GM18502 (cell line): Measurements from ENCODE around the gene KCNIP1.
A peak's percentile ranks its signal among the peaks of the same experiment; 100 is the strongest.

ENCODE experiments used
- ATAC-seq: cut with Tn5 transposase; IDR thresholded peaks from one replicate; pipeline ENCODE4 v1.9.1; 2021; ENCODE audit warnings: mild to moderate bottlenecking; ENCODE audit not compliant: unreplicated experiment, poor library complexity

Gene KCNIP1

DNA sequence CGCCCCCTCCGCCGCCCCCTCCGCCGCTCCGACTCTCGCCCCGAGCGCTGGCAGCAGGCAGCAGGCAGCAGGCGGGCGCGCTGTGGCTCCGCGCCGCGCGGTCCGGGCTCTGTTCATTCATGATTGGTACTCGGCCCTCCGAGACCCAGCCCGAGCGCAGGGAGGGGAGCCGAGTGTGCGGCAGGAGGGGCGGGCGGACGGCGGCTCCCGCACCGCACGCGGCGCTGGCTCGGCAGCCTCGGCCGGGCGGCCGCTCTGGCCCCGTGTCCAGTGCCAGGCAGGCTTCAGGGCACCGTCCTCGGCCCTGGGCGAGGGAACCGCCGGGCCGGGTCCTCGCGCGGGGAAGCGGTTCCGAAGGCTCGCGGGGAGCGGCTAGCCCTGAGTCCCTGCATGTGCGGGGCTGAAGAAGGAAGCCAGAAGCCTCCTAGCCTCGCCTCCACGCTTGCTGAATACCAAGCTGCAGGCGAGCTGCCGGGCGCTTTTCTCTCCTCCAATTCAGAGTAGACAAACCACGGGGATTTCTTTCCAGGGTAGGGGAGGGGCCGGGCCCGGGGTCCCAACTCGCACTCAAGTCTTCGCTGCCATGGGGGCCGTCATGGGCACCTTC is at the start of gene KCNIP1:
KCNIP1 (plus strand) TSS at position 31 of the 607 bp plus-strand sequence.
- no peak for ATAC-seq

DNA sequence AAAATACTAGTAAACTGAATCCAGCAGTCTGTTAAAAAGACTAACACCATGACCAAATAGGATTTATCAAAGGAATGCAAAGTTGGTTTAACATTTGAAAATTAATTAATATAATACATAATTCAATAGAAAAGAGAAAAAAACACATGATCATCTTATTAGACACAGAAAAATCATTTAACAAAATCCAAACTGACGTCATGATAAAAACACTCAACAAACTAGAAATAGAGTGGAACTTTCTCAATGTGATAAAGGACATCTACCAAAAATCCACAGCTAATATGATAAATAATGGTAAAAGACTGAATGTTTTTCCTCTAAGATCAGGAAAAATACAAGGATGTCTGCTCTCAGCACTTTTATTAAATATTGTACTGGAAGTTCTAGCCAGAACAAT is 40.4 kb upstream of the KCNIP1 start:
- ATAC-seq: no peak

DNA sequence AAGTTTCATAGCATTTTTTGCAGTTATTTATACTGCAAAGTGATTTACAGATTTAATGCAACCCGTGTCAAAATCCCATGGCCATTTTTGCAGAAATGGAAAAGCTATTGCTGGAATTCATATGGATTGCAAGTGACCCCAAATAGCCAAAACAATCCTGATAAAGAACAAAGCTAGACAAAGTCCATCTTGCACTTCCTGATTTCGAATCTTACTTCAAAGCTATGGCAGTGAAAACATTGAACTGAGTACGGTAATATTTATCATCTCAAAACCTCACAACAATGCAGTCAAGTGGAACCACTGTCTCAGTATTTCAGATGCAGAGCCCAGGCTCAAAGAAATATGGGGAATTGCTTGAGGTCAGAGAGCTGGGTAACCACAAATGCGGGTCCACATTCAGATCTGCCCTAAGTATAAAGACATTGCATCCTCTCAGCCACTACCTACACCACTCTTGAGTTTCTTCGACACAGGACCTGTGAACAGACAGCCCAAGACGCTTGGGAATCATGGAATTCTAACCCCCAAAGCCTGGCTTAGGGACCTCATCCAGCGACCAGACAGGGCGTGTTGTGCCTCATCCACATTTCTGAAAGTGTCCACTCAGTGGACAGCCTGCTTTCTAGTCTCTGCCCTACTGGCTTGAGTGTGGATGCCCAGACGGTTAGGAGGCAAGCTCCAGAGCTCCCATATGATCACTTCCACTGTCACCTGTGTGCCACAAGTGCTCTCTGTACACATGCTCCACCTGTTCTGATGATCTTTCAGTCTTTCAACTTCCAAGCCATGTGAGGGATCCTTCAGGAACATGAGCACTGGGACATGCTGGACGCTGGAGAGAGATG is 39.3 kb upstream of the KCNIP1 start:
- no peak for ATAC-seq

DNA sequence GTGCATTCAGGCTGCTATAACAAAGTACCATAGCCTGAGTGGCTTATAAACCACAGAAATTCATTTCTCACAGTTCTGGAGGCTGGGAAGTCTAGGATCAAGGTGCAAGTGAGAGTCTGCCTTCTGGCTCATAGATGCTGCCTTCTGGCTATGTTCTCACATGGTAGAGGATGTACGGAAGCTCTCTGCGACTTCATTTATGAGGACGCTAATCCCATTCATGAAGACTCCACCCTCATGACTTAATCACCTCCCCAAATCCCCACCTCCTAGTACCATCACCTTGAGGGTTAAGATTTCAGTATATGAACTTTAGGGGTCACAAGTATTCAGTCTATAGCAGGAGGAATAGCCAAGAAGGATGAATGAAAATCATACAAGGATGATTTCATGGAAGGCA is 37.3 kb upstream of the KCNIP1 start:
- ATAC-seq: no peak

DNA sequence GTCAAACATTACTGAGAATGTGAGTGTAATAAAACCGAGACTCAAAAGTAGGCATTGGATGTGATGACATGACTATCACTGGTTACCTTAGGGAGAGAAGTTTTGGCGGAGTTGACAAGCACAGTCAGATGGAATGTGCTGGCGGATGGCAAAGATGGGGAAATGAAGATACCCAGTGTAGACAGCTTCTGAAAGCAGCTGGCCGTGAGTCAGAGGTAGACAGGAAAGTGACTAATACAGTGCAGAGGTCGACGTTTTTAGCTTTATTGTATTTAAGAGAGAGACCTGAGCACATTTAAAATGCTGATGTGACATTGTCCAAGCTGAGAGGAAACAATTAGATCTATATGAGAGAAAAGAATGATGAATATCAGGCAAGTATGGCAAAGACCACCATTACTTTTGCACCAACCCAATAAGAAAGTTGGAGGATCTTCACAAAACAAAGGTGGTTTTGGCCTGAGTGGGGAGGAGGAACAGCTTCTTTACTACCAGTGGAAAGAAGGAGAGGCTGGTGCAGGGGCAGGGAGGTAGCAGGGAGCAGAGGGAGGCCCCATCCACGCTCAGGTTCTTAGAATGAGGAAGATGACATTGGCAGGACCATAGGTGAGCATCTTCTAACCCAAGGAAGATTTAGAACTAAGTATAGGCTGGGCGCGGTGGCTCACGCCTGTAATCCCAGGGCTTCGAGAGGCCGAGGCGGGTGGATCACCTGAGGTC is 36.7 kb upstream of the KCNIP1 start:
- ATAC-seq: peak; percentile 68

DNA sequence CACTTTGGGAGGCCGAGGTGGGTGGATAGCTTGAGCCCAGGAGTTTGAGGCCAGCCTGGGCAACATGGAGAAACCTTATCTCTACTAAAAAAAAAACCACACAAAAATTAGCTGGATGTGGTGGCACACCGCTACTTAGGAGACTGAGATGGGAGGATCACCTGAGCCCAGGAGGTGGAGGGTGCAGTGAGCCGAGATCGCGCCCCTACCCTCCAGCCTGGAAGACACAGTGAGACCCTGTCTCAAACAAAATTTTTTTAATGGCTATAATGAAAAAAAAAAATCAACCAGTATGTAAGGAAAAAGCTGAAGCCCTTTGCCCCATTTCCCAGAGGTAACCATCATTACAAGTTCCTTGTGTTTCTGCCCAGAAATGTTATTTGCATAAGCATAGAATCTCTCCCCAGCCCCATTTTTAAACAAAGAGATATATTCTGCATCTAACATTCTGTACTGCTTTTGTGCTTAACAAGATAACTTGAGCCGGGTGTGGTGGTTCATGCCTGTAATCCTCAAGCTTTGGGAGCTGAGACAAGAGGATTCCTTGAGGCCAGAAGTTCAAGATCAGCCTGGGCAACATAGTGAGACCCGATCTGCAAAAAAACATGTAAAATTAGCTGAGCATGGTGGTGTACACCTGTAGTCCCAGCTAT is 35.1 kb upstream of the KCNIP1 start:
- ATAC-seq: no peak

DNA sequence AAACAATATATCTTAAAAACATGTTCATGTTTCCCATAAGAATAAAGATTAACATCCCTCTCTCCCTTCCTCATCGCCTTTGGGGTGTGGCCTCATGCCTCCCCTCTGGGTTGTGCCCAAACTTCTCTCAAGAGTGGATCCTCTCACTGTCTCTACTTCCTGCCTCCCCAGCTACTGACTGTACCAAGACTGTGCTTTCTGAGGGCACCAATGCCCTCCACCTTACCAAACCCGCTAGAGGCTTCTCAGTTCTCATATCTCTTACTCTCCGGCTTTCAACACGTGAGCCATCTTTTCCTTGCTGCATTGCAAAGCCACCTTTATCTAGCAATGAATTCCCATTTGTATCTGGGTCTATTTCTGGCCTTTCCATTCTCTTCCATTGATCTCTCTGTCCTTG is 34.4 kb upstream of the KCNIP1 start:
- ATAC-seq: no peak

DNA sequence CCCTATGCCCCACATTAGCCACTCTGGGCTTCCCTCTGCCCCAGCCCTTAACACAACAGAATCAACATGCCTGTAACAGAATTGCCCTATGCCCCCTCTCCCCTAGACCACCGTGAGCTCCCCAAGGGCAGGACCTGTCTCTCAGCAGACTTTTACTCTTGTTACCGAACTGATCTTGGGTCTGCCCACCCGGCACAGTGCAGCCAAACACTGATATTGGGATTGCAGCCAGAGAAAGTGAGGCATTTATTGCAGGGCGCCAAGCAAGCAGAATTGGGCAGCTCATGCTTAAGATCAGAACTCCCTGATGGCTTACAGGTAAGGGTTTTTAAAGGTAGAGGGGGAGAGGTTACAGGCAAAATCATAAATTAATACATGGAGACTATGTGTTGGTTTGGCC is 33.5 kb upstream of the KCNIP1 start:
- ATAC-seq: no peak

DNA sequence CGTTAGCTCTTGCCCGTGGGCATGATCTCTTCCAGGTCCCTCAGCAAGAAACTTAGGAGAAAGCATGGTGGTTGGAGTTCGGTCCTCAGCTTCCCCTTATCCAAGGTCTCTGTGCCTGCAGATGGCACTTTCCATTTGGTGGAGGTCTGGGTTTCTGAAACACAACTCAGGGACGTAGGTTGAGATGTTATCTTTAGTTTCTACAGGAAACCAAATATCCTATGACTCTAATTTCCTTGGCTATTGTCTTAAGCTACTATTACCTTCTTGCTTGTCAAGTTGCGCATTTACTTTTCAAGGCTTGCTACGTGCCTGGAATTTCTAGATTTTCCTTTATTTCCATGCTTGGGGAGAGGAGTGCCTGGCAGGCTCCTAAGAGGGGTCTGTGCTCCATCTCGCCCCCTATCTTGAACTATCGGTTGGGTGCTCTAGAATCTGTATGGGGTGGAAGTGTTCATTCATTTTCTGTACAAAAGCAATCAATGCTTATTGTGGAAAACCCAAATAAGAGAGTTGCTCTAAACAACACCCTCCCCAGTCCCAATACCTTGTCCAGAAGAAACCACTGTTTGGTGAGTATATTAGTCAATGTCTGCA is 32.9 kb upstream of the KCNIP1 start:
- ATAC-seq: no peak

DNA sequence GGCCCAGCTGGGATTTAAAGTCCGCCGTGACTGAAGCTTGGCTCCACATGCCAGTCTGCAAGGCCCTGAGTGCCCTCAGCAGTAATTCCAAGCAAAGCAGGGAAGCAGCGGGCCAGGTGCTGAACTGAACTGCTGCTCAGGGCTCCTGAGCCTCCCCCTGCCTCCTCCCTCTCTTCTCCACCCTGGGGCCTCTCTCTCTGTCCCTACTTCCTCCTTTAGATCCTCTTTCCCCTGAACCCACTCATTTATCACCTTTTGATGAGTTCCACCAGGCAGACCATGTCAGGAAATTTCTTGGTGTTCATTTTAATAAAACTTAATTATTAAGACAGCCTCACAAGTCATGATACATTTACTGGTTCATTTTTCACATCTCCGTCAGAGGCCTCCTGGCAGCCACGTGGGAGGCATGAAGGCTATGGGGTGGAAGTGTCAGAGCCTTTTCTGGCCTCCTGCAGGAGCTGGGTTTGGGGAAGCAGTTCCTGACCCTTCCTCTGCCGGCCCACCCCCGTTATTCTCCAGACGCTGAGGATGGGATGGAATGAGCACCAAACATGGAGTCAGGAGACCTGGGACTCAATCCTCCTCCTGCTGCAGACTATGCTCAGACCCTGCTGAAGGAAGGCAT is 32.2 kb upstream of the KCNIP1 start:
- no peak for ATAC-seq

DNA sequence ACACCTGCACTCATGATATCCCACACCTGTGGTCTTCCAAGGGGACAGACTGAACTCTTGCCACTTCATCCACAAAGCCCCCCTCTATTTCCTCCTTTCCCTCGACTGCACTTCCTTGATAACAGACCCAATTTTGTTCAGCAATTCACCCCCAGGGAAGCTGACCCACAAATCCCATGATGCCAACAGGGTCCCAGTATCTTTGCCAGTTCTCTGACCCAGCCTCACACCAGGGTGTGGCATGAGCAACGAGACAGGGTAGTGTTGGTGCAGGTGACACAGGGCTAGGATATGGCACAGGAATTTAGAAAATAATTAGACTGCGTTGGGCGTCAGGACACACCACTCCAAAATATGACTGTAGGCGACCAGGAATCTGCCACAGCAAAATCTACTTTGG is 30.2 kb upstream of the KCNIP1 start:
- ATAC-seq: no peak

DNA sequence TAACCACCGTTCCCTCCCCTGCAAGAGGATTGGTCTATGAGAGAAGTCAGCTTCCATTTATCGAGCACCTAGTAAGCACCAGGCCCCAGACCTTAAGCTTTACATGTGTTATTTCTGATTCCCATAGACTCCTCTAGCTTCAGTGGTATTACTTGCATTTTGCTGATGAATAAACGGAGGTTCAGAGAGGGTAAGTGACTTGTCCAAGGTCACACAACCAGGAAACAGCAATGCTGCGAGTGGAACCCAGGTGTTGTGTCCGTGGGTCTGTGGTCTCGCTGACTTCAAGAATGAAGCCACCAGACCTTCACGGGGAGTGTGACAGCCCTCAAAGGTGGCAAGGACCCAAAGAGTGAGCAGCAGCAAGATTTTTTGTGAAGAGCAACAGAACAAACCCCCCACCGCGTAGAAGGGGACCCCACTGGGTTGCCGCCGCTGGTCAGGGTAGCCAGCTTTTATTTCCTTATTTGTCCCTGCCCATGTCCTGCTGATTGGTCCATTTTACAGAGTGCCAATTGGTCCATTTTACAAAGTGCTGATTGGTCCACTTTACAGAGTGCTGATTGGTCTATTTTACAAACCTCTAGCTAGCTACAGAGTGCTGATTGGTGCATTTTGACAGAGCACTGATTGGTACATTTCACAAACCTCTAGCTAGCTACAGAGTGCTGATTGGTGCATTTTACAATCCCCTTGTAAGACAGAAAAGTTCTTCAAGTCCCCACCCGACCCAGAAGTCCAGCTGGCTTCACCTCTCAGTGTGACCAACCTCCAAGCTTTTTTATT is 29.1 kb upstream of the KCNIP1 start:
- no peak for ATAC-seq

DNA sequence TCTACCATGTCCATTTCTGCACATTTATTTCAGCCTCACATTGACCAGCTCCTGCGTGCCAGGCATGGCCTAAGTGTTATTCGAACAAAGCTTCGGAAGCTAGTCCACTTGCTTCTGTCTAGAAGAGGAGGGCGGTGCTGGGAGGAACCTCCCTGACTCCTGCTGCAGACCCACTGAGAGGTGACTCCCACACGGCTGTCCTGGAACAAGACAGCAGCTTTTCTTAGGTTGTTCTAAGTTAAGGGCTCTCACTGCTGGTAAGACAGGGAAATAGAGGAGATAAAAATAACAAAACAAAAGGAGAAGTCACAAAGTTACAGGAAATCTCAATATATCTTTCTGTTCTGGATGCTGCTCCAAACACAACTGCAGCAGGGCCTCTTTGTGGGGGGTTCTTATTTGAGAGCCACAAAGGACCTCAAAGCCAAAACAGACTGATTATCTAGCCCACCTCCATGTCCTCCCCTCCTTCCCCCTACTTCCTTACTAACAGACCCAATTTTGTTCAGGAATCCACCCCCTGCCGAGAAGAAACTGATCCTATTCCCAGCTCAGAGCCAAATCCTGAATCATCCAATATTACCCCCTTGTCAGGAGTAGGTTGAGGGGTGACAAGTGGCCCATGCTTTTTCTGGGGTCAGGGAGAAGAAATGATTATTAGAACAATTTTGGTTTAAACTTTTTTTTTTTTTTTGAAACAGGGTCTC is 28.4 kb upstream of the KCNIP1 start:
- ATAC-seq: no peak

DNA sequence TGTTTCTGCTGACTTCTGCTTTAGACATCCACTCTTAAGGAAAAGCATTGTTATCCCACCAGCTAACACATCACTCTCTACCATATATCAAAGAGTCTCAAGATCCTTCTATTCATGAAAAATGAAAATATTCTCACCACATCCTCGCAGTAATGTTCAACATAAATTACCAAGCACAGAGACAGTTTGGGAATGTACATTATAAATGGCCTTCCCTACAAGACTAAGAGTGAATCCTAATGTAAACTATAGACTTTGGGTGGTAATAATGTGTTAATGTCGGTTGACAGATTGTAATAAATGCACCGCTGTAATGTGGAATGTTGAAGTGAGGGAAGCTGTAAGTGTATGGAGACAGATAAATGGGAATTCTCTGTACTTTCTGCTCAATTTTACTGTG is 27.1 kb upstream of the KCNIP1 start:
- ATAC-seq: no peak

DNA sequence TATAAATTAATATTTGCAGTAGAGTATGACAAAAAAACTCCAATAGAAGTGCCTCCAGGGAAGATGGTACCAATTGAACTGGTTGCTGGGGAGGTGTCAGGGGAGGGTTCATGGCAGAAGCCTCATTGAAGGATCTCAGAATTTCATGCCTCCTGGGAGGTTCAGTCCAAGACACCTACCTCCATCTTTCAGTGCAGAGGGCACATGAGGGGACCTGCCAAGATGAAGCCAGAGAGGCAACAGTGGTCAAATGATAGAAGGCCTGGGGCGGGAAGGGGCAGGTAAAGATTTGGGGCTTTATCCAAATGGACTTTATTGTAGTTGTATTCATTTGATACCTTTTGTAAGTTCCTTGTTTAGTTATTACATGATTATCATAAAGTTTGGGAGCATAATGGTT is 25.9 kb upstream of the KCNIP1 start:
- no peak for ATAC-seq

DNA sequence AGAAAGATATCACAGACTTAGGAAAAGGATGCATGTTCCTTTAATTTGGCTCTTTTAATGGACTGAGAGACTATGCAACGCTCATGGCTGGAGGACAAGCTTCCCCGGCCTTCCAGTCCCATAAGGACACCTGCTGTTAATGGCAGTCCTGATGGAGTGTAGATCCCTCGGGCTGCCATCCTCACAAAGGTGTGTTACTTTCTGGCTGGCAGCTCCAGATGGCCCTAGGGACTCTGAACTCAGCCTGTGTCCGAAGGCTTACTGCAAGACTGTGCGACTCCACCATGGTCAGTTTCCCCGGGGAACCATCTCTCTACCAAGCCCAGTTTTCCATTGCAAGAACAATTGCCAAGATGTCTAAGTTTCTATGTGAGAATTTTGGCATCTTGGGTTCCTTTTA is 25.5 kb upstream of the KCNIP1 start:
- no peak for ATAC-seq

DNA sequence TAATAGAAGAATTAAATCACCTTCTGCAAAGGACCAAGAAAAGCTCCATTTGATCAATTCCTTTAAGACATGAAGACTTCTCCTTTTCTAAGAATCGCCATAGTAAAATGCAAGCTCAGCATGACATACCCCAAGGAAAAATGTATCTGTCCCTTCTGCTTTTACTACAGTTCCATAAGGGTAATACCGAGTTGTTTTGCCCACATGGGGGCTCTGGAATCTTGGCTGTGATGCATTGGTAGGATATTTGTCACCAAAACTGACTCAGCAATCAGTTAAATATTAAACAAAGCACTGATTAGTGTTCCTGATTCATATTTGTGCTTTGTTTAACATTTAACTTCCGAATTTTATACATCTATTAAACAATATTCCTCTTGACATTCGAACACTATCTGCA is 24.3 kb upstream of the KCNIP1 start:
- no peak for ATAC-seq

DNA sequence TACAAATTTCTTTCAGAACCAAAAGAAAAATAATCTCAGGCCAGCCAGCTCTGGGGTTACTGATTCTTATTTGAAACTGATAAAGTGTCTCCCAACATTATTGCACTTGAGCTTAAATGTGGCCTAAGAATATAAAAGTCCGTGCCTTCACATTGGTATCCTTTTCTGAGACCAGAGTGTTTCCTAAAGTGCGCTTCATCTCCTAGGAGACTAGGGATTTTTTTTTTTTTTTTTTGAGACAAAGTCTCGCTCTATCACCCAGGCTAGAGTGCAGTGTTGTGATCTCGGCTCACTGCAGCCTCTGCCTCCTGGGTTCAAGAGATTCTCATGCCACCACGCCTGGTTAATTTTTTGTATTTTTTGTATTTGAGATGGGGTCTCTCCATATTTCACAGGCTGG is 23.6 kb upstream of the KCNIP1 start:
- no peak for ATAC-seq

DNA sequence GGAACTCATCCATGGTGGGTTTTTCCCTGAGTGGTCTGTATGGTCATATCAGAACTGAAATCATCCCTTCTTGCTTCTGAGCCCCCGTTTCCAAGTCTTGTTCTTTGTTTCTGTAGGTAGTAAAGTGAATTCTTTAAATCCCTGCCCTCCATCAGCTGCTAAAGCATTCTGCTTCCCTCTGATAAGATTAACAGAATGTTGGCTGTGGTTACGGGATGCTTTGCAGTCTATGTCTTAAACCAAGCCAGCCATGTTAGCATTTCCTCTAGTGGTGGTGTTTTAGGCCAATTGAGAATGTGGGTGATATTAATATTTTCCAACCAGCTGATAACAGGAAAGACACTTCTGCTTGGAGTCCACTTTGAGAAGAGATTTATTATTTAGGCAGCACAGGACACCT is 22.0 kb upstream of the KCNIP1 start:
- no peak for ATAC-seq
